Left ventricle myocardium inferior (tissue), 1 donor: ENCODE results near the gene SQOR. TPM values are rescaled to one million over a fixed set of nuclear protein-coding genes. Genes with fewer than 3 reads are reported as not detected.

Experiments
- DNase-seq: peaks from one replicate; pipeline ENCODE4 v3.0.0-alpha.2; 2020
- H3K27ac ChIP-seq: fragments of 200-600 bp; replicated peaks from 2 replicates; pipeline ENCODE4 v1.8.0; 2021
- H3K27me3 ChIP-seq: fragments of 200-600 bp; 2 replicates; pipeline ENCODE4 v1.8.0; 2021; ENCODE audit warnings: low read depth
- H3K36me3 ChIP-seq: fragments of 200-600 bp; 2 replicates; pipeline ENCODE4 v1.8.0; 2021
- H3K4me1 ChIP-seq: fragments of 200-600 bp; 2 replicates; pipeline ENCODE4 v1.8.0; 2021
- H3K4me3 ChIP-seq: fragments of 200-600 bp; 2 replicates; pipeline ENCODE4 v1.8.0; 2021; ENCODE audit warnings: mild to moderate bottlenecking, moderate library complexity
- H3K9me3 ChIP-seq: fragments of 200-600 bp; replicated peaks from 2 replicates; pipeline ENCODE4 v1.8.0; 2021
- CTCF ChIP-seq: fragments of 200-600 bp; IDR thresholded peaks from 2 replicates; pipeline ENCODE4 v1.8.0; 2021; ENCODE audit warnings: antibody characterized with exemption, mild to moderate bottlenecking, borderline replicate concordance
- intact Hi-C: fragments of 100-400 bp; cut with micrococcal nuclease; formaldehyde crosslinking; loops from one replicate; pipeline ENCODE4 v1.11.0; 2022
- total RNA-seq: library from RNA; stranded (reverse); fragmentation: NEBNext Ultra II Directional; extraction: Animal tissue kit (Norgen Biotek cat#: 25700); gene quantifications from one replicate; pipeline ENCODE4 v1.2.1, GENCODE V29; 2021
- donor health status: DM: no; HTN: yes; CAD: no; lungs with severe emphysema.

SQOR gene
- total RNA-seq, 1 donor from 2014 or later, result 16.5 TPM

GRCh38 chr15:45635191-45635638, 386 bp downstream of the SQOR start:
- peak; percentile 62 for TF ChIP-seq CTCF
- peak; percentile 69 for DNase-seq
- peak overlapping the region; percentile 95 for H3K27ac ChIP-seq
- H3K9me3 ChIP-seq, result no peaks in the 10 kb centered on the region
- H3K27me3 ChIP-seq, result no peaks in the 10 kb centered on the region
- peak overlapping the region; percentile 84 for H3K4me3 ChIP-seq
- intact Hi-C loops, result no loop called here
- H3K36me3 ChIP-seq, result no peaks in the 10 kb centered on the region
- H3K4me1 ChIP-seq, result peaks cover 51% of the 10 kb centered on the region

GRCh38 chr15:45635763-45636292, 999 bp downstream of the SQOR start:
- no peak for TF ChIP-seq CTCF
- Histone ChIP-seq H3K36me3 (no peaks in the 10 kb centered on the region), H3K4me1 (peaks cover 57% of the 10 kb centered on the region), H3K9me3 (no peaks in the 10 kb centered on the region), H3K27me3 (no peaks in the 10 kb centered on the region), H3K4me3 (peak overlapping the region; percentile 84), H3K27ac (peak overlapping the region; percentile 95)
- intact Hi-C loops, result no loop called here
- no peak for DNase-seq

GRCh38 chr15:45637141-45637540, 2.3 kb downstream of the SQOR start:
- no peak for DNase-seq
- peak overlapping the region; percentile 44 for H3K4me3 ChIP-seq

DNA sequence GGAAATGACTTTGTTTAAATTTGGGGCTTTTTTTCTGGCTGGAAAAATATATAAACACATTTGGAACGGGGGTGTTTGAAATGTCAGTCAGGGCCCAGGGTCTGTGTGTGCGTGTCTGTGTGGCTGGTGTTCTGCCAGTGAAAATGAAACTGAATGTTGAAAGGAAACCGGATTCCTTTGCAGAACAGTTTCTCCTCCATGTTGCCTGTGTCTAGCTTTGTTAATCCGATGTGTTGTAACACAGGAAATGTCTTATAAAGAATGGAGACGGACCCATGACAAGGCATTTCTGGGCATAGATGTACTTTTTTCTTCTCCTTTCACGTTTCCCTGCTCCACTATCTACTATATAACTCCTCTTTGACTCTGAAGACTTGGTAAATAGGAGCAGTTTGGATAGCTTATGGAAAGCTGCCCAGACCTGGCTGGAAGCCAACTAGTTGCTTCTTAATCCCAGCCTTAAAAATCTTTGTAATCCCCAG, 2.8 kb downstream of the SQOR start:
- Histone ChIP-seq H3K27ac (peak overlapping the region; percentile 87), H3K27me3 (no peaks in the 10 kb centered on the region), H3K9me3 (no peaks in the 10 kb centered on the region), H3K4me3 (peak overlapping the region; percentile 44), H3K4me1 (peaks cover 67% of the 10 kb centered on the region), H3K36me3 (no peaks in the 10 kb centered on the region)
- DNase-seq, result peak; percentile 54
- no peak for TF ChIP-seq CTCF
- intact Hi-C loops, result no loop called here

More at GRCh38 chr15:45637141-45637540, 2.3 kb downstream of the SQOR start:
- Histone ChIP-seq H3K4me1 (peaks cover 62% of the 10 kb centered on the region), H3K9me3 (no peaks in the 10 kb centered on the region), H3K36me3 (no peaks in the 10 kb centered on the region), H3K27ac (peak overlapping the region; percentile 87), H3K27me3 (no peaks in the 10 kb centered on the region)
- TF ChIP-seq CTCF, result no peak
- intact Hi-C loops, result no loop called here

- no peaks in the 10 kb centered on the region for H3K36me3 ChIP-seq
- H3K4me1 ChIP-seq, result peaks cover 66% of the 10 kb centered on the region
- no peak overlapping the region for H3K4me3 ChIP-seq
- no peak overlapping the region for H3K27ac ChIP-seq
- no peak for DNase-seq
- intact Hi-C loops, result no loop called here
- H3K27me3 ChIP-seq, result no peaks in the 10 kb centered on the region
- TF ChIP-seq CTCF, result no peak
- H3K9me3 ChIP-seq, result no peaks in the 10 kb centered on the region
Measured at GRCh38 chr15:45640616-45641015, 5.8 kb downstream of the SQOR start.
